Caki2 (cell line): ENCODE measurements around the gene LEUTX. TPM values are rescaled to one million over a fixed set of nuclear protein-coding genes. Genes with fewer than 3 reads are reported as not detected.

Experiments used
- DNase-seq: peaks from one replicate; pipeline ENCODE4 v3.0.0-alpha.2; 2015; ENCODE audit warnings: low read depth
- in situ Hi-C: cut with HindIII; loops from 2 replicates; pipeline ENCODE4 v1.10.0; 2016; ENCODE audit warnings: low sequenced_read_pairs, low pct_unique_long_range_greater_than_20kb, mixed read lengths
- total RNA-seq: library from RNA; depleted of rRNA; stranded (reverse); fragments of >200 nt; shearing (Covaris generic); gene quantifications from 2 replicates; pipeline ENCODE4 v1.2.3, GENCODE V29; 2014; ENCODE audit warnings: low replicate concordance; rRNA removed

LEUTX gene
- total RNA-seq, 1 experiment from 2014 or later, result not detected

DNA sequence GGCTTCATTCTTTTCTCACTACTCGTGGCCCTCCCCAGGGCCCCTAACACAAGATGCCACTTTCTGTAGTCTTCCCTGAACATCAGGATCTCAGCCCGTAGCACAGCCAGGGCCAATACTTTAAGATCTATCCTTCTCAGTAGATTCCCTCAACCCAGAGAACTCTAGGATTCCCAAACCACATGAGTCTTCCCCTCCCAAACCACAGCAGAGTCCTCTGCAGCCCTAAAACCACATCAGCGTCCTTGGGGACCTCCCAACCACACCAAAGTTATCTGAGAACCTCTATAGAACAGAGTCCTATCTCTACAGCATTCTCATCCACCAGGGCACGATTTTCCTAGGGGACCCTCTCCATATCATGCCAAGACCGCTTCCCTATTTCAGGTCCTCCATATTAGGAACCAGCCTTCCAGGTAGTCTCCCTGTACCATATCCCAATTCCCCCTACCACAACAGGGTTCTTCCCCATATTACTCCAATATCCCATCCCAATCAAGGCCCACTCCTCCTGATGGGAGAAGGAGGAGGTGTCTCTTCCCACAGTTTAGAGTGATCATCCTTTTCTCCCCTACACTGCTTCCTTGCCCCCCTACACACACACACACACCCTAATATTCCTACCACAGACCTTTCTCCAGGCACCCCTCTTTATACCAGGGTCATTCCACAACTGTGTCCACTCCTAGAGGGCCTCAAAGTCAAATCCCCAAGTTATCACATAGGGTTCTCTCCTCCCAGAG lies 53.9 kb downstream of the LEUTX start:
- in situ Hi-C loops, result no loop called here
- no peak for DNase-seq

DNA sequence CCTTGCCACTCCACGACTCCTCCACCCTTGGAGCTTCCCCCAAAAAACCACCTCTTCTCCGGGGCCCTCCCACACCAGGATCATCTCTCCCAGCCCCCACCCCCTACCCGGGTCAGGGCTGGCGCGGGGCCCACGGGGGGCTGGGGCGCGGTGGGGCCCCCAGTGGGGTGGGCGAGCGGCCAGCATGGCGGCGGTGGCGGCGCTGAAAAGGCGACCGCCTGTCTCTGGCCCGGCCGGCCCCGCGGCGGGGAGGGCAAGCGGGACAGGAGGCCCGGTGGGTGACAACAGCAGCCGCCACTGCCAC lies 54.5 kb downstream of the LEUTX start:
- in situ Hi-C loops, result no loop called here
- no peak for DNase-seq

DNA sequence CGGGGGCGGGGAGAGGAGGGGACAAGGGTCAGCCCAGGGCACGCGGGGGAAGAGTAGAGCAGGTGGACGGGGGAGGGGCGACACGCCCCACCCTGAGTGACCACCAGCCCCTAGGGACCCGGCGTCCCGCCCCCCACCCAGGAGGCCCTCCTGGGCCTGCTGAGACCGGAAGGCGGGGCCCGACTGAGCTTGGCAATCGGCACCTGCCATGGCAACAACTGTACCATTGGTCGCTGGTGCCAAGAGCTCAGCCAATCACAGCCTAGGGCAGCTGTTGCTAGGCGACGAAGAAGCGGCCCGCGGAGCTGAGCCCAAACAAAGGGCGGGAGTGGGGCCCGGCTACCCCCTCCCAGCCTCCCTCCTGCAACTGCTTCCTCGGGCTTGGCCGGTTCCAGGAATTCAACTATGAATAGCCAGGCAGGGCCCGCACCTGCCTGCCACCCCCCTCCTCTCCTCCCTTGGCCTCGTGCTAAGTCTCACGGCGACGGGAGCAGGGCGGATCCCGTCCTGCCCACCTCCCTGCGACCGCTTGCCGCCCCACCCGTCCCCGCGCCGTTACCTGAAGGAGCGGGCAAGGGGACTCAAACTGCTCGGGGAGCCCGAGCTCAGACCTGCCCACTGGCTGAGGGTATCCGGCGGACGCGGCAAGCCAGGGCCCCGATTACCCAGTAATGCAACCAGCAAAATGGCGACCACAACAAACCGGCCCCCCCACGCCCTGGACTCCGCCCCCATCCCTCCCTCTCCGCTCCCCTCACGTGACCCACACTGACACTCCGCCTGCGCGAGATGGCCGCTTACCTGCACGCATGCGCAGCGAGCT lies 55.0 kb downstream of the LEUTX start, which contains the start of gene DYRK1B:
Gene DYRK1B (minus strand): TSS at position 699 of the 823 bp plus-strand sequence. CDS start 2,295 bp downstream, outside the sequence.
- in situ Hi-C loops, result no loop called here
- peak; percentile 97 for DNase-seq

DNA sequence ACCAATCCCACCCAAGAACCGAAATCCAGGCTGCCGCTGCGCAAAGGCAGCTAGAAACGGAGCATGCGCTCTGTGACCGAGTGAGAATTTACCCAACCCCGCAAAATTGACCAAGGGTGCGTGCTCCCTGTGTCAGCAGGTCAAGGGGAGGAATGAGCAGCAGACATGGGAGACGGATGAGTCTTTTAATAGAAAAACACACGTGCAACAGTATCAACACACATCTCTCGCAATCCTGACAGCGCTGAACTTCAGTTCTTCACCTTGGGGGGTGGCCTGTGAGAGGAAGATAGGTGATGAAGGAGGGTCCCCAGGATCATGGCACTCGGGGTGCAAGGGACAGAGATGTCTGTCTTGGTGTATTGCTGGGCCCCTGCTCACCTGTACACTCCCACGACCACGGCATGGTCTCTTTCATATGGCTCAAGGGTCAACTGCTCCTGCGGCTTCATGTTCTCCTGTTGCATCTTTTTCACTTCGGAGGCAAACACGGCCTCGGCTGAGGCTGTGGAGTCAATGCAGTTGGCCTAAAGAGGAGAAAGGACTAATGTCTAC lies 55.7 kb downstream of the LEUTX start:
- in situ Hi-C loops, result no loop called here
- DNase-seq, result no peak

Other genes with a start within 250 kb of the LEUTX start
- gene EID2B, start 246.0 kb upstream of the LEUTX start, total RNA-seq, result 6.2 and 10.2 TPM in 2 replicates
- gene EID2, start 238.7 kb upstream of the LEUTX start, total RNA-seq, result 16.4 and 18.8 TPM in 2 replicates
- gene LGALS13, start 176.3 kb upstream of the LEUTX start, total RNA-seq, result not detected in 2 replicates
- gene LGALS16, start 122.9 kb upstream of the LEUTX start, total RNA-seq, result not detected in 2 replicates
- not detected in 2 replicates for gene LGALS14, start 74.4 kb upstream of the LEUTX start, total RNA-seq
- 7.8 TPM in 1 of 2 replicates, not detected in the other for gene CLC, start 40.8 kb upstream of the LEUTX start, total RNA-seq
- gene DYRK1B, start 55.3 kb downstream of the LEUTX start, total RNA-seq, result 6.9 and 13.1 TPM in 2 replicates
- 700 and 800 TPM in 2 replicates for gene FBL, start 67.5 kb downstream of the LEUTX start, total RNA-seq
- 0.30 and 1.8 TPM in 2 replicates for gene FCGBP, start 155.8 kb downstream of the LEUTX start, total RNA-seq
- gene PSMC4, start 192.3 kb downstream of the LEUTX start, total RNA-seq, result 208 and 244 TPM in 2 replicates
- gene ZNF546, start 218.2 kb downstream of the LEUTX start, total RNA-seq, result 3.6 and 7.0 TPM in 2 replicates